Measurements from ENCODE around the gene TIMP3.

- no peak for TF ChIP-seq CTCF (IDR thresholded peaks at IDR 0.05; ENCODE audit: poor library complexity, severe bottlenecking)
- no peak for TF ChIP-seq MXI1 (conservative IDR thresholded peaks at IDR 0.05; ENCODE audit: poor library complexity, severe bottlenecking)
- no peak for TF ChIP-seq TAF1 (IDR thresholded peaks at IDR 0.05; ENCODE audit: low read depth)
- no peak for TF ChIP-seq SMC3 (conservative IDR thresholded peaks at IDR 0.05; ENCODE audit: poor library complexity)
- no peak for TF ChIP-seq REST (IDR thresholded peaks at IDR 0.05; ENCODE audit: borderline replicate concordance)
- no peak for TF ChIP-seq RAD21 (conservative IDR thresholded peaks at IDR 0.05)
Measured at GRCh38 chr22:32848226-32848625, 46.7 kb downstream of the TIMP3 start.
